Measurements from ENCODE around the gene SQOR. TPM values are rescaled to one million over a fixed set of nuclear protein-coding genes. Genes with fewer than 3 reads are reported as not detected.

The SQOR gene
- total RNA-seq, 2 donors from 2014 or later = 0.24 TPM; not detected in 1

GRCh38 chr15:45701108-45701507, 66.3 kb downstream of the SQOR start:
- H3K27ac Mint-ChIP-seq = no peak overlapping the region
- H3K9me3 Mint-ChIP-seq = peaks cover 17% of the 10 kb centered on the region

GRCh38 chr15:45702041-45702440, 67.2 kb downstream of the SQOR start:
- Mint-ChIP-seq H3K4me1 (peaks cover 4% of the 10 kb centered on the region), H3K27ac (no peak overlapping the region), H3K9me3 (peaks cover 17% of the 10 kb centered on the region), H3K27me3 (ENCODE audit: insufficient read depth) (peaks cover 36% of the 10 kb centered on the region), H3K4me3 (no peak overlapping the region), H3K36me3 (ENCODE audit: low read depth) (no peaks in the 10 kb centered on the region)
- Histone ChIP-seq H3K36me3 (ENCODE audit: control insufficient read depth, insufficient read depth, low read length) (no peaks in the 10 kb centered on the region), H3K27me3 (ENCODE audit: control insufficient read depth, insufficient read depth, low read length, poor library complexity, severe bottlenecking) (peaks cover 36% of the 10 kb centered on the region), H3K9ac (ENCODE audit: extremely low read depth, low read length, poor library complexity, severe bottlenecking) (no peak overlapping the region), H3K27ac (ENCODE audit: low read depth, low read length) (no peak overlapping the region), H3K4me1 (ENCODE audit: control insufficient read depth, insufficient read depth, low read length) (no peaks in the 10 kb centered on the region), H3K9me3 (ENCODE audit: control insufficient read depth, low read length) (no peaks in the 10 kb centered on the region), H3K4me3 (ENCODE audit: low read length) (no peak overlapping the region)
- TF ChIP-seq CTCF (conservative IDR thresholded peaks at IDR 0.05) = no peak
- 93% methylated on average over 2 to 3 of the region's 3 CpGs for WGBS, 2 experiments (ENCODE audit: insufficient coverage in 1 of 2, insufficient read length in 1 of 2)
- DNase-seq = no peak

More at GRCh38 chr15:45701108-45701507, 66.3 kb downstream of the SQOR start:
- Histone ChIP-seq H3K27ac (ENCODE audit: low read depth, low read length) (no peak overlapping the region), H3K4me1 (ENCODE audit: control insufficient read depth, insufficient read depth, low read length) (no peaks in the 10 kb centered on the region), H3K36me3 (ENCODE audit: control insufficient read depth, insufficient read depth, low read length) (no peaks in the 10 kb centered on the region), H3K4me3 (ENCODE audit: low read length) (no peak overlapping the region), H3K9me3 (ENCODE audit: control insufficient read depth, low read length) (no peaks in the 10 kb centered on the region), H3K27me3 (ENCODE audit: control insufficient read depth, insufficient read depth, low read length, poor library complexity, severe bottlenecking) (peaks cover 36% of the 10 kb centered on the region), H3K9ac (ENCODE audit: extremely low read depth, low read length, poor library complexity, severe bottlenecking) (no peak overlapping the region)
- Mint-ChIP-seq H3K27me3 (ENCODE audit: insufficient read depth) (peaks cover 43% of the 10 kb centered on the region), H3K36me3 (ENCODE audit: low read depth) (no peaks in the 10 kb centered on the region), H3K4me1 (peaks cover 4% of the 10 kb centered on the region), H3K4me3 (no peak overlapping the region)
- no peak for DNase-seq
- WGBS, 2 experiments (ENCODE audit: insufficient coverage in 1 of 2, insufficient read length in 1 of 2) = 83 to 100% methylated on average over 2 to 3 of the region's 3 CpGs
- TF ChIP-seq CTCF (conservative IDR thresholded peaks at IDR 0.05) = no peak

GRCh38 chr15:45703670-45704328, 69.0 kb downstream of the SQOR start:
- Mint-ChIP-seq H3K9me3 (peaks cover 3% of the 10 kb centered on the region), H3K27me3 (ENCODE audit: insufficient read depth) (peaks cover 34% of the 10 kb centered on the region), H3K4me3 (peak overlapping the region; percentile 67), H3K36me3 (ENCODE audit: low read depth) (peaks cover 2% of the 10 kb centered on the region), H3K4me1 (peaks cover 4% of the 10 kb centered on the region), H3K27ac (no peak overlapping the region)
- Histone ChIP-seq H3K4me1 (ENCODE audit: control insufficient read depth, insufficient read depth, low read length) (no peaks in the 10 kb centered on the region), H3K27me3 (ENCODE audit: control insufficient read depth, insufficient read depth, low read length, poor library complexity, severe bottlenecking) (peaks cover 45% of the 10 kb centered on the region), H3K9me3 (ENCODE audit: control insufficient read depth, low read length) (no peaks in the 10 kb centered on the region), H3K27ac (ENCODE audit: low read depth, low read length) (no peak overlapping the region), H3K4me3 (ENCODE audit: low read length) (peak overlapping the region; percentile 83), H3K36me3 (ENCODE audit: control insufficient read depth, insufficient read depth, low read length) (no peaks in the 10 kb centered on the region), H3K9ac (ENCODE audit: extremely low read depth, low read length, poor library complexity, severe bottlenecking) (no peak overlapping the region)
- peak; percentile 78 for TF ChIP-seq CTCF (conservative IDR thresholded peaks at IDR 0.05)
- 37 to 58% methylated on average over 4 to 12 of the region's 13 CpGs for WGBS, 2 experiments (ENCODE audit: insufficient coverage in 1 of 2, insufficient read length in 1 of 2)
- peak; percentile 79 for DNase-seq

Data from endodermal cell (in vitro differentiated cells).